HepG2 (cell line): Measurements from ENCODE around the gene RBBP8NL. TPM values are rescaled to one million over a fixed set of nuclear protein-coding genes. Genes with fewer than 3 reads are reported as not detected.

Experiments
- ARNT2 ChIP-seq: sonication (generic); formaldehyde crosslinking; IDR thresholded peaks from 2 replicates; pipeline ENCODE4 v1.8.0; 2022; ENCODE audit warnings: mild to moderate bottlenecking, low read depth, missing genetic modification reagents, moderate library complexity
- ATAD3A ChIP-seq: sonication (generic); formaldehyde crosslinking; IDR thresholded peaks from 2 replicates; pipeline ENCODE4 v1.4.0; 2020; ENCODE audit warnings: missing genetic modification reagents
- CBX1 ChIP-seq: IDR thresholded peaks from one replicate; pipeline ENCODE4 v1.6.1; 2016; ENCODE audit warnings: antibody characterized with exemption, low read depth
- CBX5 ChIP-seq: sonication (generic); formaldehyde crosslinking; IDR thresholded peaks from 2 replicates; pipeline ENCODE4 v1.4.0; 2020; ENCODE audit warnings: missing genetic modification reagents, borderline replicate concordance
- GATAD1 ChIP-seq: IDR thresholded peaks from 2 replicates; pipeline ENCODE4 v1.6.1; 2016; ENCODE audit warnings: missing genetic modification reagents, missing compliant biosample characterization
- KDM6A ChIP-seq: IDR thresholded peaks from 2 replicates; pipeline ENCODE4 v1.6.1; 2016; ENCODE audit warnings: low read depth
- KLF6 ChIP-seq: IDR thresholded peaks from 2 replicates; pipeline ENCODE4 v1.8.0; 2016; ENCODE audit warnings: missing biosample characterization, missing genetic modification reagents
- KLF9 ChIP-seq: IDR thresholded peaks from 2 replicates; pipeline ENCODE4 v1.6.1; 2016; ENCODE audit warnings: low read depth
- MED1 ChIP-seq: sonication (generic); formaldehyde crosslinking; IDR thresholded peaks from 2 replicates; pipeline ENCODE4 v1.4.0; 2020; ENCODE audit warnings: missing genetic modification reagents
- NR2F6 ChIP-seq, 2 experiments: IDR thresholded peaks; 2 replicates each; pipeline ENCODE4 v1.6.1; 2016; ENCODE audit warnings: antibody characterized with exemption in 1 of 2, mild to moderate bottlenecking in 1 of 2
- NRL ChIP-seq: sonication (generic); formaldehyde crosslinking; IDR thresholded peaks from 2 replicates; pipeline ENCODE4 v1.5.0; 2020; ENCODE audit warnings: missing genetic modification reagents, mild to moderate bottlenecking, moderate library complexity, borderline replicate concordance
- PLRG1 ChIP-seq: fragments of 450-650 bp; conservative IDR thresholded peaks from 2 replicates; pipeline ENCODE4 v1.6.1; 2016
- SIN3A ChIP-seq: IDR thresholded peaks from 2 replicates; pipeline ENCODE4 v1.6.1; 2011; ENCODE audit warnings: low read depth, mild to moderate bottlenecking, control low read depth, low read length, borderline replicate concordance
- SNAI1 ChIP-seq: sonication (generic); formaldehyde crosslinking; IDR thresholded peaks from 2 replicates; pipeline ENCODE4 v1.5.0; 2020; ENCODE audit warnings: mild to moderate bottlenecking, missing genetic modification reagents, borderline replicate concordance
- SP140L ChIP-seq: sonication (generic); formaldehyde crosslinking; IDR thresholded peaks from 2 replicates; pipeline ENCODE4 v1.4.0; 2020; ENCODE audit warnings: missing genetic modification reagents, borderline replicate concordance
- SP5 ChIP-seq: IDR thresholded peaks from 2 replicates; pipeline ENCODE4 v1.6.1; 2016; ENCODE audit warnings: low read depth, borderline replicate concordance
- TEAD3 ChIP-seq: optimal IDR thresholded peaks from 2 replicates; pipeline ENCODE3; 2016; ENCODE audit warnings: borderline replicate concordance
- ZNF124 ChIP-seq: sonication (generic); formaldehyde crosslinking; IDR thresholded peaks from 2 replicates; pipeline ENCODE4 v1.4.0; 2020; ENCODE audit warnings: missing genetic modification reagents
- ZNF232 ChIP-seq: sonication (generic); formaldehyde crosslinking; IDR thresholded peaks from 2 replicates; pipeline ENCODE4 v1.4.0; 2020; ENCODE audit warnings: missing genetic modification reagents, borderline replicate concordance
- ZNF292 ChIP-seq: sonication (generic); formaldehyde crosslinking; IDR thresholded peaks from 2 replicates; pipeline ENCODE4 v1.8.1; 2022; ENCODE audit warnings: mild to moderate bottlenecking, low read depth, missing genetic modification reagents, borderline replicate concordance
- ZNF337 ChIP-seq: sonication (generic); formaldehyde crosslinking; IDR thresholded peaks from 2 replicates; pipeline ENCODE4 v1.5.1; 2020; ENCODE audit warnings: missing genetic modification reagents, low read depth, mild to moderate bottlenecking, borderline replicate concordance
- ZNF430 ChIP-seq: sonication (generic); formaldehyde crosslinking; IDR thresholded peaks from 2 replicates; pipeline ENCODE4 v1.9.0; 2021; ENCODE audit warnings: mild to moderate bottlenecking, missing genetic modification reagents
- ZNF547 ChIP-seq: sonication (generic); formaldehyde crosslinking; IDR thresholded peaks from 2 replicates; pipeline ENCODE4 v1.5.1; 2020; ENCODE audit warnings: mild to moderate bottlenecking, missing genetic modification reagents
- ZNF747 ChIP-seq: sonication (generic); formaldehyde crosslinking; IDR thresholded peaks from 2 replicates; pipeline ENCODE4 v1.8.1; 2023; ENCODE audit warnings: missing genetic modification reagents, mild to moderate bottlenecking, borderline replicate concordance
- ZSCAN29 ChIP-seq: sonication (generic); formaldehyde crosslinking; conservative IDR thresholded peaks from 2 replicates; pipeline ENCODE4 v1.4.0; 2020; ENCODE audit warnings: mild to moderate bottlenecking, missing genetic modification reagents
- polyA plus RNA-seq, 8 experiments: library from polyadenylated mRNA; depleted of rRNA in 3 of 8; stranded (reverse) in 7 of 8; unstranded in 1 of 8; fragments of >200 nt; fragmentation: Illumina TruSeq in 4 of 8; extraction: Trizol in 4 of 8; gene quantifications; 2 replicates each; pipeline versions ENCODE4 v1.2.1 to v1.2.3, GENCODE V29; 2011 to 2016; ENCODE audit warnings: low read depth in 4 of 8, missing spikeins in 1 of 8, mixed read lengths in 1 of 8; ENCODE audit not compliant: insufficient read depth in 1 of 8
- total RNA-seq, 5 experiments: library from RNA; depleted of rRNA; stranded (reverse); fragments of >200 nt; fragmentation: Illumina TruSeq; extraction: Trizol; gene quantifications; 2 replicates each; pipeline ENCODE4 v1.2.3, GENCODE V29; 2016; ENCODE audit warnings: low read depth in 1 of 5
- TF ChIP-seq, protein P1 (sequence below): sonication (generic); formaldehyde crosslinking; IDR thresholded peaks from 2 replicates; pipeline ENCODE4 v1.5.1; 2020; ENCODE audit warnings: mild to moderate bottlenecking, moderate library complexity, missing genetic modification reagents
- TF ChIP-seq, protein P2 (sequence below): sonication (generic); formaldehyde crosslinking; IDR thresholded peaks from 2 replicates; pipeline ENCODE4 v1.4.0; 2020; ENCODE audit warnings: missing genetic modification reagents
- TF ChIP-seq, protein P3 (sequence below): sonication (generic); formaldehyde crosslinking; IDR thresholded peaks from 2 replicates; pipeline ENCODE4 v1.5.0; 2020; ENCODE audit warnings: mild to moderate bottlenecking, missing genetic modification reagents

RBBP8NL gene
- total and polyA plus RNA-seq, 2 of the 13 experiments (the other 11 are each of a cell fraction or from before 2014, with no cell fraction given): 0.69 to 0.86 TPM

DNA sequence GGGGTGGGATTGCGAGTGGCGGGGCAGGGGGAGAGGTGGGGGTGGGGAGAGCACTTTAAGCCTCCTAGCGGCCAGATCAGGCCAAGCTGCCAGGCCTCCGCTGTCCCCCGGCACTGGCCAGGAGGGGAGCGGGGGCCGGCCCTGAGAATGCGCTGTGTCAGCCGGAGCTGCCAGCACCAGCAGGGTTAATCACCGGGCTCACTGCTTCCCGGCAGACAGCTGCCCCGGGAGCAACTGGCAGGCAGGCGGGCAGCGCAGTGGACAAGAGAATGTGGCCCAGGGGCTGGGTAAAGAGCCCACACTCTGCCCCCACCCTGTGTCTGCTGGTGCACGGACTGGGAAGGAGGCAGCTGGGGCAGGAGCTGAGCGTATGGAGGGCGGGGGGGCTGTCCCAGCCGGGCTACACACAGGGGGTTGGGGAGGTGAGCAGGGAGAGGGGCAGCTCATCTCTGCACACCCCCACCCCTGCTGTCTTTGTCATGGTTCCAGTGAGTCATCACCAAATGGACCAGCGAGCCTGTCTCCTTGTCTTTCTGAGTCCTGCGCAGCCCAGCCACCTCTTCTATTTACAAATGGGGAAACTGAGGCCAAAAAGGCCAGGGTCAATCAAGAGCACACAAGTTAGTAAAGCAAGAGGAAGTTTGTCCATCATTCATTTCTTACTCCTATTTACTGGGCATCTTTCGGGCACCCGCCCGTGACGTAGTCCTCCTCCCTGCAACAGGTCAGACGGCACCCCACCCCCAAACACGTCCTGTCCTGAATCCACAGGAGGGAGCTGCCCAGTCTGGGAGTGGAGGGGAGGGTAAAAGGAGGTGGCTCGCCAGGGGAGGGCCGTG lies 58.1 kb downstream of the RBBP8NL start (continued):
- TF ChIP-seq SNAI1 (CRISPR knock-in tag): no peak
- TF ChIP-seq PLRG1: no peak
- TF ChIP-seq ZNF337: no peak
- TF ChIP-seq ZNF124 (CRISPR knock-in tag): no peak
- TF ChIP-seq, protein P1, sequence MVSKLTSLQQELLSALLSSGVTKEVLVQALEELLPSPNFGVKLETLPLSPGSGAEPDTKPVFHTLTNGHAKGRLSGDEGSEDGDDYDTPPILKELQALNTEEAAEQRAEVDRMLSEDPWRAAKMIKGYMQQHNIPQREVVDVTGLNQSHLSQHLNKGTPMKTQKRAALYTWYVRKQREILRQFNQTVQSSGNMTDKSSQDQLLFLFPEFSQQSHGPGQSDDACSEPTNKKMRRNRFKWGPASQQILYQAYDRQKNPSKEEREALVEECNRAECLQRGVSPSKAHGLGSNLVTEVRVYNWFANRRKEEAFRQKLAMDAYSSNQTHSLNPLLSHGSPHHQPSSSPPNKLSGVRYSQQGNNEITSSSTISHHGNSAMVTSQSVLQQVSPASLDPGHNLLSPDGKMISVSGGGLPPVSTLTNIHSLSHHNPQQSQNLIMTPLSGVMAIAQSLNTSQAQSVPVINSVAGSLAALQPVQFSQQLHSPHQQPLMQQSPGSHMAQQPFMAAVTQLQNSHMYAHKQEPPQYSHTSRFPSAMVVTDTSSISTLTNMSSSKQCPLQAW (CRISPR knock-in tag): 0 out of 2 replicates have a peak, but pooled peaks have one; percentile 48
- TF ChIP-seq SP5 (CRISPR knock-in tag): 0 out of 2 replicates have a peak, but pooled peaks have one; percentile 24
- TF ChIP-seq SIN3A: 0 out of 2 replicates have a peak, but pooled peaks have one; percentile 7
- TF ChIP-seq SP140L (CRISPR knock-in tag): no peak
- no peak for TF ChIP-seq ZSCAN29 (CRISPR knock-in tag)
- TF ChIP-seq TEAD3: peak; percentile 29
- no peak for TF ChIP-seq KLF6
- no peak for TF ChIP-seq CBX1
- TF ChIP-seq ARNT2 (CRISPR knock-in tag): peak; percentile 66; the same call in 1 of the 2 replicates
- TF ChIP-seq, protein P2, sequence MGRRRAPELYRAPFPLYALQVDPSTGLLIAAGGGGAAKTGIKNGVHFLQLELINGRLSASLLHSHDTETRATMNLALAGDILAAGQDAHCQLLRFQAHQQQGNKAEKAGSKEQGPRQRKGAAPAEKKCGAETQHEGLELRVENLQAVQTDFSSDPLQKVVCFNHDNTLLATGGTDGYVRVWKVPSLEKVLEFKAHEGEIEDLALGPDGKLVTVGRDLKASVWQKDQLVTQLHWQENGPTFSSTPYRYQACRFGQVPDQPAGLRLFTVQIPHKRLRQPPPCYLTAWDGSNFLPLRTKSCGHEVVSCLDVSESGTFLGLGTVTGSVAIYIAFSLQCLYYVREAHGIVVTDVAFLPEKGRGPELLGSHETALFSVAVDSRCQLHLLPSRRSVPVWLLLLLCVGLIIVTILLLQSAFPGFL (CRISPR knock-in tag): 0 out of 2 replicates have a peak, but pooled peaks have one; percentile 44
- TF ChIP-seq KDM6A (CRISPR knock-in tag): no peak
- TF ChIP-seq, protein P3, sequence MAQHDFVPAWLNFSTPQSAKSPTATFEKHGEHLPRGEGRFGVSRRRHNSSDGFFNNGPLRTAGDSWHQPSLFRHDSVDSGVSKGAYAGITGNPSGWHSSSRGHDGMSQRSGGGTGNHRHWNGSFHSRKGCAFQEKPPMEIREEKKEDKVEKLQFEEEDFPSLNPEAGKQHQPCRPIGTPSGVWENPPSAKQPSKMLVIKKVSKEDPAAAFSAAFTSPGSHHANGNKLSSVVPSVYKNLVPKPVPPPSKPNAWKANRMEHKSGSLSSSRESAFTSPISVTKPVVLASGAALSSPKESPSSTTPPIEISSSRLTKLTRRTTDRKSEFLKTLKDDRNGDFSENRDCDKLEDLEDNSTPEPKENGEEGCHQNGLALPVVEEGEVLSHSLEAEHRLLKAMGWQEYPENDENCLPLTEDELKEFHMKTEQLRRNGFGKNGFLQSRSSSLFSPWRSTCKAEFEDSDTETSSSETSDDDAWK (CRISPR knock-in tag): no peak
- TF ChIP-seq ZNF747 (CRISPR knock-in tag): no peak
- TF ChIP-seq ATAD3A (CRISPR knock-in tag): 0 out of 2 replicates have a peak, but pooled peaks have one; percentile 78
- no peak for TF ChIP-seq NR2F6 (IDR thresholded peaks at IDR 0.05)
- TF ChIP-seq NR2F6 (CRISPR knock-in tag; IDR thresholded peaks at IDR 0.05): peak; percentile 56
- TF ChIP-seq ZNF232: peak; percentile 57; the same call in 1 of the 2 replicates
- 0 out of 2 replicates have a peak, but pooled peaks have one; percentile 52 for TF ChIP-seq ZNF292
- TF ChIP-seq MED1: 0 out of 2 replicates have a peak, but pooled peaks have one; percentile 3
- peak; percentile 23; the same call in 1 of the 2 replicates for TF ChIP-seq CBX5 (CRISPR knock-in tag)
- TF ChIP-seq NRL (CRISPR knock-in tag): no peak
- TF ChIP-seq GATAD1: peak; percentile 24; the same call in 1 of the 2 replicates
- TF ChIP-seq KLF9 (CRISPR knock-in tag): no peak
- no peak for TF ChIP-seq ZNF430 (CRISPR knock-in tag)
- no peak for TF ChIP-seq ZNF547
